Epithelial cell of proximal tubule (primary cell): Measurements from ENCODE around the gene EAF2. TPM values are rescaled to one million over a fixed set of nuclear protein-coding genes. Genes with fewer than 3 reads are reported as not detected.

Experiments
- DNase-seq: peaks from one replicate; pipeline ENCODE4 v3.0.0-alpha.2; 2011; ENCODE audit warnings: low read depth
- H3K4me3 ChIP-seq: 2 replicates; pipeline ENCODE4 v1.5.1; 2011; ENCODE audit warnings: low read depth, mild to moderate bottlenecking, low read length
- total RNA-seq: library from RNA; depleted of rRNA; stranded (reverse); fragments of >200 nt; gene quantifications from 2 replicates; pipeline ENCODE4 v1.2.3, GENCODE V29; 2015
- TF ChIP-seq, protein P1 (sequence below): conservative IDR thresholded peaks from 2 replicates; pipeline ENCODE4 v1.5.1; 2012; ENCODE audit warnings: low read depth, mild to moderate bottlenecking, low read length

Gene EAF2
- total RNA-seq, 1 donor from 2014 or later: 2.9 TPM

DNA sequence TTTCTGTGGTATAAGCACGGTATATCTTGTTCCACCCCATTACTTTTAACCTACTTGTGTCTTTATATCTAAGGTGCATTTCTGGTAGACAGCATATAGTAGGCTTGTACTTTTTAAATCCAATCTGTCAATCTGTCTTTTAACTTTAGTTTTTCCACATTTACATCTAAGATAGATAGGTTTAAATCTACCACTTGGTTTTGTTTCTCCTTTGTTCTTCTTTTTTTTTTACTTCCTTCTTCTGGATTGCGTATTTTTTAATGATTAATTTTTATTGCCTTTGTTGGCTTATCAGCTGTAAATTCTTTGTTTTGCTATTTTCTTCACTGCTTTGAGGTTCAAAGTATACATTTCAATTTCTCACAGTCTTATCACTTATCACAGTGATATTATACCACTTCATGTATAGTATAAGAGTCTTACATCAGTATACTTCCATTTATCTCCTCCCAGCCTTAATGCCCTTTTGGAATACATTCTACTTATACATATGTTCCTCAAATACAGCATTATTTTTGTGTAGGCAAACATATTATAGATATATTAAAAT, 31.2 kb upstream of the EAF2 start:
- DNase-seq: no peak
- TF ChIP-seq, protein P1, sequence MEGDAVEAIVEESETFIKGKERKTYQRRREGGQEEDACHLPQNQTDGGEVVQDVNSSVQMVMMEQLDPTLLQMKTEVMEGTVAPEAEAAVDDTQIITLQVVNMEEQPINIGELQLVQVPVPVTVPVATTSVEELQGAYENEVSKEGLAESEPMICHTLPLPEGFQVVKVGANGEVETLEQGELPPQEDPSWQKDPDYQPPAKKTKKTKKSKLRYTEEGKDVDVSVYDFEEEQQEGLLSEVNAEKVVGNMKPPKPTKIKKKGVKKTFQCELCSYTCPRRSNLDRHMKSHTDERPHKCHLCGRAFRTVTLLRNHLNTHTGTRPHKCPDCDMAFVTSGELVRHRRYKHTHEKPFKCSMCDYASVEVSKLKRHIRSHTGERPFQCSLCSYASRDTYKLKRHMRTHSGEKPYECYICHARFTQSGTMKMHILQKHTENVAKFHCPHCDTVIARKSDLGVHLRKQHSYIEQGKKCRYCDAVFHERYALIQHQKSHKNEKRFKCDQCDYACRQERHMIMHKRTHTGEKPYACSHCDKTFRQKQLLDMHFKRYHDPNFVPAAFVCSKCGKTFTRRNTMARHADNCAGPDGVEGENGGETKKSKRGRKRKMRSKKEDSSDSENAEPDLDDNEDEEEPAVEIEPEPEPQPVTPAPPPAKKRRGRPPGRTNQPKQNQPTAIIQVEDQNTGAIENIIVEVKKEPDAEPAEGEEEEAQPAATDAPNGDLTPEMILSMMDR: no peak
- H3K4me3 ChIP-seq: no peak overlapping the region

DNA sequence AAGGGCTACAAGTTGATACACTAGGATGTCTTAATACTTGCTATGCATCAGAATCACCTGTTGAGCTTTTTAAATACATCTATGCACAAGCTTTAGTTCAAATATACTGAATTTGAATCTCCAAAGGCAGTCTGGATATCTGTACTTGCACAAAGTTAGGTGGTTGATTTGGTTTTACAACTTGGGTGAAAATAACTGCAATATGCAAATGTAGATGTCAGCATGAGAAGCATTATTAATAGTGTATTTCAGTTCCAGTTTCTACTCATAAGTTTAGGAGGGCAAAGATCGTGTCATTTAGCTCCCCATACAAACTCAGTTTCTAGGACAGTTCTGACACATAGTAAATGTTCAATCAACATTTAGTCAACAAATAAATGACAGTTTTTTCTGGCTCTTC, 25.8 kb upstream of the EAF2 start:
- TF ChIP-seq, protein P1: no peak
- no peak for DNase-seq

DNA sequence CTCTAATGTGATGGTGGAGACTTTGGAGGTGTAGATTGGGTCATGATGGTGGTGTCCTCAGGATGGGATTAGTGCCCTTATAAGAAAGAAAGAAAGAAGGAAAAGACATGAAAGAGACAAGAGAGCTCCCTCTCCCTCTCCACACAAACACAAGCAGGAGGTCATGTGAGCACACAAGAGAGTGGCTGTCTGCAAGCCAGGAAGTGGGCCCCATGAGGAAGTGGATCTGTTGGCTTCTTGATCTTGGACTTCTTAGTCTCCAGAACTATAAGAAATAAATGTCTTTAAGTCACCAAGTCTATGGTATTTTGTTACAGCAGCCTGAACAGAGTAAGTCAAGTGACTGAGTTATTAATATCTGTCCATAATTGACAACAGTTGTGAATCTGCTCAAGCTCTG, 17.3 kb upstream of the EAF2 start:
- DNase-seq: no peak
- no peak overlapping the region for H3K4me3 ChIP-seq
- TF ChIP-seq, protein P1: no peak

More for the DNA sequence above, 25.8 kb upstream of the EAF2 start:
- H3K4me3 ChIP-seq: no peak overlapping the region

DNA sequence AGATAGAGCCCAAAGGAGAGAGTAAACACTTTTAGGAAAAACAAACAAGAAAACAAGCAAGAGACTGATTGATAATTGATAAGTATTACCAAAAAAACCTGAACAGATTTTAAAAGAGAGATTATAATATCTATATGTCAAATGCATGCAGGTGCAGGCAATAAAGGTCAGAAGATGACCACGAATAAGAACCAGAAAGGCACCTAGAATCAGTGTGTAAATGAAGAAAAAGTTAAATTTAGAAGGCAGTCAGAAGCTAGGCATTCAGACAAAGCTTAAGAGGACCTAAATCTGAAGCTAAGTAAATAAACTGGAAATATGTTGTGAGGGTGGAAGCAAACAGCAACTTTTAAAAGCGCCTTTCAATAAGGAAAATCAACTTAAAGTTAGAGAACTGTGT, 16.4 kb upstream of the EAF2 start:
- TF ChIP-seq, protein P1: no peak
- no peak for DNase-seq
- H3K4me3 ChIP-seq: no peak overlapping the region

DNA sequence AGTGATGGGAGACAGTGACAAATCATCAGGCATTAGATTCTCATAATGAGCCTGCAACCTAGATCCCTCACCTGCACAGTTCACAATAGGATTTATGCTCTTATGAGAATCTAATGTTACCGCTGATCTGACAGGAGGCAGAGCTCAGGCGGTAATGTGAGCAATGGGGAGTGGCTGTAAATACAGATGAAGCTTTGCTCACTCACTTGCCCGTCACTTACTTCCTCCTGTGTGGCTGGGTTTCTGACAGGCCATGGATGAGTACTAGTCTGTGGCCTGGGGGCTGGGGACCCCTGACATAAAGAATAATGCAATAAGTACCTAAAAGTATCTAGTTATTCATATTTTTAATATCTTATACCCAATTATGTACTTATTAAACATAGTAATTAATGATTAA, 15.8 kb upstream of the EAF2 start:
- H3K4me3 ChIP-seq: no peak overlapping the region
- DNase-seq: no peak
- TF ChIP-seq, protein P1: no peak

DNA sequence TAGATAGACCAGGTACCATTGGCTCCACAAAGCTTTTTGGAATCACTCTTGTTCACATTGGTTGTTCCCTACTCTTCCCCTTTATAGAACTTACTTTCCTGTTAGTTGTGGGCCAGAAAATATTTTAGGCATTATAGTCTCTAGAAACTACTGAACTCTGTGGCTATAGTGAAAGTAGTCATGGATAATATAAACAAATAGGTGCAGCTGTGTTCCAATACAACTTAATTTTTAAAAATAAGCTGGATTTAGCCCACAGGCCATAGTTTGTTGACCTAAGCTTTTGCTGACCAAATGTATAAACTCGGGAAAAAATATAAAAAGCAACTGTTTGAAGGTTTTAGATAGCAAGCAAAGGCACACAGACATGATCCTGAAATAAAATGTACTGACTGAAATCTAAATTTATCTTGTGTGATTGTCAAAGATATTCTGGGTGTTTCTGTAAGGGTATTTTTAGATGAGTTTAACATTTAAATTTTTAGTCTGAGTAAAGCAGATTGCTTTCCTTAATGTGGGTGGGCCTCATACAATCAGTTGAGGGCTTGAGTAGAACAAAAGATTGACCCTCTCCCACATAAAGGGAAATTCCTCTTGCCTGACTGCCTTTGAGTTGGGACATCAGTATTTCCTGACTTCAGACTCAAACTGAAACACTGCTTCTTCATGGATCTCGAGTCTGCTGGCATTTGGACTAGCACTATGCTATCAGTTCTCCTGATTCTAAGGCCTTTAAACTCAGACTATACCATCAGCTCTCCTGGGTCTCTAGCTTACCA, 13.4 kb upstream of the EAF2 start:
- DNase-seq: no peak
- H3K4me3 ChIP-seq: no peak overlapping the region
- TF ChIP-seq, protein P1: no peak

DNA sequence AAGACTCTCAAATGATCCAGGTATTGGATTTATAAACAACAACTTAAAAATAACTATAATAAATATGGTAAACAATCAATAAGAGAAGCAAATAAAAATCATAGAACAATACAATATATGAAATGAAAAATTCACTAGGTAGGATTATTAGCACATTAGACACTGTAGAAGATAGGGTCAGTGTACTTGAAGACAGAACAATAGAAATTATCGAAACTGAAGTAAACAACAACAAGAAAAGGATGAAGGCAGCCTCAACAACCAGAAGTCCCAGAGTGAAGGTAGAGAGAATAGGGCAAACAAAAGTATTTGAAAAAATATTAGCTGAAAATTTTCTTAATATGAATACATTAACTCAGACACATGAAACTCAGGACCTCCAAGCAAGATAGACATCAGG, 12.0 kb upstream of the EAF2 start:
- DNase-seq: no peak
- TF ChIP-seq, protein P1: no peak
- no peak overlapping the region for H3K4me3 ChIP-seq
